Activated naive CD4-positive, alpha-beta T cell treated with anti-CD3 and anti-CD28 coated beads for 36 hours (primary cell): ENCODE results near the gene SRPRA. TPM values are rescaled to one million over a fixed set of nuclear protein-coding genes. Genes with fewer than 3 reads are reported as not detected.

Experiments
- CTCF ChIA-PET: fragments of 350-600 bp; sonication (Branson Sonifier 250); formaldehyde crosslinking; loops from one replicate; lab custom pipeline; 2021; ENCODE audit warnings: antibody characterized with exemption; lab: Charles Lee
- DNase-seq: peaks from one replicate; pipeline ENCODE4 v3.0.0-alpha.2; 2020
- H3K27ac Mint-ChIP-seq: one replicate; pipeline ENCODE4 v1.8.0; 2021; ENCODE audit warnings: mild to moderate bottlenecking, mixed read lengths
- H3K27me3 Mint-ChIP-seq: one replicate; pipeline ENCODE4 v1.8.0; 2021; ENCODE audit warnings: low read depth, mixed read lengths
- H3K36me3 Mint-ChIP-seq: one replicate; pipeline ENCODE4 v1.8.0; 2021; ENCODE audit warnings: low read depth, mixed read lengths
- H3K4me1 Mint-ChIP-seq: one replicate; pipeline ENCODE4 v1.8.0; 2021; ENCODE audit warnings: low read depth, mixed read lengths
- H3K4me3 Mint-ChIP-seq: one replicate; pipeline ENCODE4 v1.8.0; 2021; ENCODE audit warnings: mild to moderate bottlenecking, moderate library complexity, mixed read lengths
- H3K9me3 Mint-ChIP-seq: one replicate; pipeline ENCODE4 v1.8.0; 2021; ENCODE audit warnings: mixed read lengths
- intact Hi-C: fragments of 100-400 bp; cut with micrococcal nuclease; formaldehyde crosslinking; loops from one replicate; pipeline ENCODE4 v1.15.1; 2023
- total RNA-seq, 2 experiments: library from RNA; stranded (reverse); gene quantifications; one replicate each; pipeline ENCODE4 v1.2.3, GENCODE V29; 2021

Gene SRPRA
- total RNA-seq, 2 experiments from 2014 or later = 137 to 142 TPM

DNA sequence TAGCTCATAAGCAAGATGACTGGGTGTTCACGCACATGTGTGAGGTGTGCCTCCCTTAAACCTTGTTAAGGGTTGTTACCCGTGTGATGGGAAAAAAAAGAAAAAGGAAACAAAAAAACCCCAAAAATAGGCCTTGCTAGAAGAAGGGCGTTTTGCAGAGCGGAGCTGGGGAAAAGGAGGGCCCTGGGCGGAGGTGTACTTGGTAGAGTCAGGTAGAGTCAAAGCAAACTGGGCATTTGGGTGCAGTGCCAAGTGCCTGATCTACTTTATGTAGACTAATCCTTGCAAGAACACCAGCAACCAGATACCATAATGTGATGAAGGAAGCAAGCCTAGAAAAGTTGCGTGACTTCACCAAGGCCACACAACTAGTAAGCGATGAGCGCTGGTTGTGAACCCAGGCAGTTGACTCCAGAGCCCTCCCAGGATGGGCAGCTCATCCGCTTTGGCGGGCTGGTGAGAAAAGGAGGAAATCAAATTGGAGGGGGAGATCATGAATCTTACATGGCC lies 13.0 kb upstream of the SRPRA start:
- Mint-ChIP-seq H3K36me3 (peaks cover 18% of the 10 kb centered on the region), H3K4me3 (peak overlapping the region; percentile 95), H3K27ac (no peak overlapping the region), H3K9me3 (no peaks in the 10 kb centered on the region), H3K4me1 (peaks cover 46% of the 10 kb centered on the region), H3K27me3 (no peaks in the 10 kb centered on the region)
- DNase-seq = no peak
- intact Hi-C loops = loop anchor here (1.0 to 5.0 kb wide), 3 partner anchors 12 to 379 kb away; partner anchors contain the start of genes DDX25, FOXRED1, PUS3 and ST3GAL4
- CTCF ChIA-PET = interaction anchor here (0.8 to 1.2 kb wide), 3 partner anchors 10 to 18 kb away, joined by 3 read pairs; no protein-coding TSS in a partner anchor

GRCh38 chr11:126281245-126281644 lies 12.6 kb upstream of the SRPRA start:
- peaks cover 43% of the 10 kb centered on the region for H3K4me1 Mint-ChIP-seq
- no peak overlapping the region for H3K4me3 Mint-ChIP-seq
- peak overlapping the region; percentile 46 for H3K27ac Mint-ChIP-seq
- DNase-seq = no peak
- intact Hi-C loops = loop anchor here (5.0 kb wide), 1 partner anchor 379 kb away; the partner anchor contains the start of genes DDX25 and PUS3
- no peaks in the 10 kb centered on the region for H3K9me3 Mint-ChIP-seq
- no peaks in the 10 kb centered on the region for H3K27me3 Mint-ChIP-seq
- peaks cover 18% of the 10 kb centered on the region for H3K36me3 Mint-ChIP-seq
- CTCF ChIA-PET = interaction anchor here (0.8 to 1.2 kb wide), 3 partner anchors 9 to 18 kb away, joined by 3 read pairs; no protein-coding TSS in a partner anchor

DNA sequence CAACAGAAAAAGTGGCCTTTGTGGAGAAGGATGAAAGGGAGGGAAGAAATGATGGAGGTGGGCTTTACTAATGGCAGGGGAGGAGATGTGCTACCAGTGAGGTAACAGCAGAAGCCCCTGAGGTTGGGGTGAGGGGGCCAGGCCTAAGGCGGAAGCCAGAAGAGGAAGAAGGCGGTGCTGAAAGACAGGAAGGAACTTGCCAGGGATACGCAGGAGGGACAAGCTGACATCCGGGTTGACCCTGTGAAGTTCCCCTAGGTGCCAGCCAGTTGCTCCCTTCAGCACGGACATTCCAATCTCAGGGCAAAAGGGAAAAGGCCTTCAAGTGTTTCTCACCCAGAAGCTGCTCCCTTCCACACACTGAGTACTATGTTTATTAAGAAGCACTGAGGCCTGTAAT lies 11.9 kb upstream of the SRPRA start:
- no peak for DNase-seq
- Mint-ChIP-seq H3K36me3 (peaks cover 24% of the 10 kb centered on the region), H3K27me3 (no peaks in the 10 kb centered on the region), H3K4me3 (no peak overlapping the region), H3K4me1 (peaks cover 39% of the 10 kb centered on the region), H3K27ac (no peak overlapping the region), H3K9me3 (no peaks in the 10 kb centered on the region)
- CTCF ChIA-PET = interaction anchor here (1.1 kb wide), 1 partner anchor 19 kb away, joined by 3 read pairs; no protein-coding TSS in a partner anchor
- intact Hi-C loops = loop anchor here (5.0 kb wide), 1 partner anchor 378 kb away; the partner anchor contains the start of genes DDX25 and PUS3

- CTCF ChIA-PET = no interaction called here
- Mint-ChIP-seq H3K27me3 (no peaks in the 10 kb centered on the region), H3K27ac (no peak overlapping the region), H3K4me3 (no peak overlapping the region), H3K36me3 (peaks cover 36% of the 10 kb centered on the region), H3K4me1 (peaks cover 25% of the 10 kb centered on the region), H3K9me3 (no peaks in the 10 kb centered on the region)
- intact Hi-C loops = no loop called here
- DNase-seq = no peak
These were observed 10.5 kb upstream of the SRPRA start for GRCh38 chr11:126279191-126279590.

GRCh38 chr11:126277780-126278179 lies 9.1 kb upstream of the SRPRA start:
- intact Hi-C loops = no loop called here
- CTCF ChIA-PET = no interaction called here
- peaks cover 42% of the 10 kb centered on the region for H3K36me3 Mint-ChIP-seq
- H3K27me3 Mint-ChIP-seq = no peaks in the 10 kb centered on the region
- H3K27ac Mint-ChIP-seq = peak overlapping the region; percentile 9
- no peak for DNase-seq
- H3K4me3 Mint-ChIP-seq = no peak overlapping the region
- peaks cover 19% of the 10 kb centered on the region for H3K4me1 Mint-ChIP-seq
- H3K9me3 Mint-ChIP-seq = no peaks in the 10 kb centered on the region

GRCh38 chr11:126277322-126277721 lies 8.6 kb upstream of the SRPRA start:
- Mint-ChIP-seq H3K27me3 (no peaks in the 10 kb centered on the region), H3K27ac (no peak overlapping the region), H3K36me3 (peaks cover 47% of the 10 kb centered on the region), H3K4me1 (peaks cover 16% of the 10 kb centered on the region), H3K4me3 (no peak overlapping the region), H3K9me3 (no peaks in the 10 kb centered on the region)
- intact Hi-C loops = no loop called here
- no peak for DNase-seq
- CTCF ChIA-PET = no interaction called here

GRCh38 chr11:126268361-126268707 lies 361 bp downstream of the SRPRA start:
- Mint-ChIP-seq H3K36me3 (peaks cover 54% of the 10 kb centered on the region), H3K27ac (peak overlapping the region; percentile 95), H3K27me3 (no peaks in the 10 kb centered on the region), H3K4me1 (peaks cover 33% of the 10 kb centered on the region), H3K4me3 (peak overlapping the region; percentile 93), H3K9me3 (no peaks in the 10 kb centered on the region)
- CTCF ChIA-PET = no interaction called here
- intact Hi-C loops = loop anchor here (1.0 to 5.0 kb wide), 2 partner anchors 380 to 641 kb away; partner anchors contain the start of gene CHEK1
- DNase-seq = no peak

DNA sequence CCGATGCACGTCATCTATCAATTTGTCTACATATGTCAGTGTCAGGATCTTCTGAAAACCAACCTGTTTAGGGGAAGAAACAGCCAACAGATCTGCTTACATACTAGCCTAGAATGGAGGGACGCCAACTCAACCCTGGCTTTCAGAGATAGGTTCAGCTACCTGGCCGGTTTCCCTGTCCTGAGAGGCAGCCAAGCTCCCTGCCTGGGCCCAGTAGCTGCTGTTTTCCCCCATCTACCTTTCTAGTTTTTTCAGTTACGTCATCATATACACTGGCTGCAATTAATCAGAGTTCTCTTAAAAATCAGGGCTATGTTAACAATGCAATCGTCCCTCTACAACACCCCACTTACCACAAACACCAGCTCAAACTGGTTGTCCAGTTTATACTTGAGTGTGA lies 1.0 kb downstream of the SRPRA start:
- Mint-ChIP-seq H3K36me3 (peaks cover 54% of the 10 kb centered on the region), H3K27me3 (no peaks in the 10 kb centered on the region), H3K27ac (peak overlapping the region; percentile 95), H3K9me3 (no peaks in the 10 kb centered on the region), H3K4me3 (peak overlapping the region; percentile 93), H3K4me1 (peaks cover 33% of the 10 kb centered on the region)
- intact Hi-C loops = loop anchor here (1.0 to 5.0 kb wide), 2 partner anchors 379 to 640 kb away; partner anchors contain the start of gene CHEK1
- no peak for DNase-seq
- CTCF ChIA-PET = no interaction called here

- Mint-ChIP-seq H3K9me3 (no peaks in the 10 kb centered on the region), H3K36me3 (peaks cover 49% of the 10 kb centered on the region), H3K27ac (peak overlapping the region; percentile 28), H3K27me3 (no peaks in the 10 kb centered on the region), H3K4me3 (no peak overlapping the region), H3K4me1 (peaks cover 28% of the 10 kb centered on the region)
- DNase-seq = no peak
- intact Hi-C loops = loop anchor here (5.0 kb wide), 1 partner anchor 639 kb away; the partner anchor contains the start of gene CHEK1
- CTCF ChIA-PET = no interaction called here
These were observed 2.9 kb downstream of the SRPRA start for GRCh38 chr11:126265811-126266210.

DNA sequence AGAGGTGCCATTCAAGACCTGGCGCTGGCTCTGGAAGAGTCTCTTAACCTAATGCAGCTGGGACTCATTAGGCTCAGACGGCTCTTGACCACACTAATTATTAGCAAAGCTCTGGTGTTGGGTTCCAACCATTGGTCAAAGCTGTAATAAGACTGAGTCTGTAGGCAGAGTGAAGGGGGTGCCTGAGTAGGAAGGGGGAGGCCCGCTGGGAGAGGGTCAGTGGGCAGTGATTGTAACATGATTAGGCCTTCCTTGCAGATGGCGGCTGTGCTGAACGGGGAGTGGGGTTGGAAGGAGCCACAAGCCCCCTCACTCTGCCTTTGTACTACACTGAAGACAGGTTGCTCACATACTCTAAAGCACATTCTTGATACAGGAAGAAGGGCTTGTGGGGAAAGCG lies 5.2 kb downstream of the SRPRA start:
- H3K4me3 Mint-ChIP-seq = no peak overlapping the region
- H3K27me3 Mint-ChIP-seq = no peaks in the 10 kb centered on the region
- intact Hi-C loops = no loop called here
- H3K4me1 Mint-ChIP-seq = peaks cover 16% of the 10 kb centered on the region
- no peak overlapping the region for H3K27ac Mint-ChIP-seq
- CTCF ChIA-PET = no interaction called here
- no peak for DNase-seq
- no peaks in the 10 kb centered on the region for H3K9me3 Mint-ChIP-seq
- H3K36me3 Mint-ChIP-seq = peaks cover 48% of the 10 kb centered on the region

DNA sequence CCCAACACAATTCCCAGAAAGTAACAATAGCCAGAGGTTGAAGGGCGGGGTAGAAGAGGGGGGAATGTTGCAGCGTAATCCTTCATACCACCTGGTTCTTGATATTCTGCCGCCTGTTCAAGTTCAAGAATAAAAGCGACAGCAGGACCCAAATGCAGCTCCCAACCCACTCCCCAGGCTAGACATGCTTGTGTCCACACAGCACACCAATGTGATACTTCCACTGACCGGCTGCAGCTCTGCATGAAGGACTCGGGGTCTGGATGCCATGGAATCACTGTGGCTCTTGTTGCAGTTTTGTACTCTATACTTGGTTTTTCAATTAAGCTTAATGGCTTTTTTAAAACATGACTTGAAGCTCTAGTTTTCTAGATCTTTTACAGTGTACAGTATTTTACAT lies 6.5 kb downstream of the SRPRA start:
- CTCF ChIA-PET = no interaction called here
- peaks cover 8% of the 10 kb centered on the region for H3K4me1 Mint-ChIP-seq
- intact Hi-C loops = no loop called here
- peaks cover 43% of the 10 kb centered on the region for H3K36me3 Mint-ChIP-seq
- H3K27ac Mint-ChIP-seq = no peak overlapping the region
- H3K9me3 Mint-ChIP-seq = no peaks in the 10 kb centered on the region
- no peaks in the 10 kb centered on the region for H3K27me3 Mint-ChIP-seq
- no peak for DNase-seq
- H3K4me3 Mint-ChIP-seq = no peak overlapping the region

- no peaks in the 10 kb centered on the region for H3K27me3 Mint-ChIP-seq
- no peaks in the 10 kb centered on the region for H3K9me3 Mint-ChIP-seq
- H3K27ac Mint-ChIP-seq = no peak overlapping the region
- DNase-seq = no peak
- H3K36me3 Mint-ChIP-seq = peaks cover 10% of the 10 kb centered on the region
- intact Hi-C loops = no loop called here
- CTCF ChIA-PET = no interaction called here
- no peaks in the 10 kb centered on the region for H3K4me1 Mint-ChIP-seq
- no peak overlapping the region for H3K4me3 Mint-ChIP-seq
These were observed 10.9 kb downstream of the SRPRA start for GRCh38 chr11:126257764-126258163.

- no peak overlapping the region for H3K27ac Mint-ChIP-seq
These were observed 11.6 kb downstream of the SRPRA start for GRCh38 chr11:126257144-126257543.

More at GRCh38 chr11:126257144-126257543, 11.6 kb downstream of the SRPRA start:
- intact Hi-C loops = no loop called here
- H3K36me3 Mint-ChIP-seq = peaks cover 10% of the 10 kb centered on the region
- H3K4me1 Mint-ChIP-seq = no peaks in the 10 kb centered on the region
- H3K27me3 Mint-ChIP-seq = no peaks in the 10 kb centered on the region
- DNase-seq = no peak
- H3K9me3 Mint-ChIP-seq = no peaks in the 10 kb centered on the region
- no peak overlapping the region for H3K4me3 Mint-ChIP-seq
- CTCF ChIA-PET = no interaction called here
